MCF 10A (cell line): ENCODE measurements around the gene PDE9A. TPM values are rescaled to one million over a fixed set of nuclear protein-coding genes. Genes with fewer than 3 reads are reported as not detected.

Experiments used
- BruUV-seq: library from RNA; stranded (reverse); fragments of 400-500 nt; replicated peaks from 2 replicates; lab custom pipeline; 2021; lab: Mats Ljungman, UMichigan
- CTCF ChIA-PET: fragments of 300-600 bp; sonication (Branson Sonifier 250); formaldehyde crosslinking; extraction: SDS; loops from one replicate; lab custom pipeline; 2021; ENCODE audit warnings: antibody characterized with exemption, inconsistent platforms; lab: Yijun Ruan, JAX
- POLR2A ChIA-PET: fragments of 300-600, 350-650 bp; sonication (Branson Sonifier 250); formaldehyde crosslinking; extraction: SDS; loops from one replicate; lab custom pipeline; 2020; ENCODE audit warnings: antibody characterized with exemption, inconsistent platforms; lab: Yijun Ruan, JAX
- DNase-seq: peaks from one replicate; pipeline ENCODE4 v3.0.0-alpha.2; 2018; ENCODE audit not compliant: unreplicated experiment
- H3K27ac Mint-ChIP-seq: one replicate; pipeline ENCODE4 v1.8.0; 2022; ENCODE audit warnings: mild to moderate bottlenecking, low read depth, mixed read lengths; ENCODE audit not compliant: unreplicated experiment
- H3K27me3 Mint-ChIP-seq: one replicate; pipeline ENCODE4 v1.8.0; 2022; ENCODE audit warnings: mixed read lengths; ENCODE audit not compliant: insufficient read depth, unreplicated experiment
- H3K36me3 Mint-ChIP-seq: one replicate; pipeline ENCODE4 v1.8.0; 2022; ENCODE audit warnings: mild to moderate bottlenecking, moderate library complexity, mixed read lengths; ENCODE audit not compliant: insufficient read depth, unreplicated experiment
- H3K4me1 Mint-ChIP-seq: one replicate; pipeline ENCODE4 v1.8.0; 2022; ENCODE audit warnings: mixed read lengths; ENCODE audit not compliant: insufficient read depth, unreplicated experiment
- H3K4me3 Mint-ChIP-seq: one replicate; pipeline ENCODE4 v1.8.0; 2022; ENCODE audit warnings: mild to moderate bottlenecking, moderate library complexity, mixed read lengths; ENCODE audit not compliant: unreplicated experiment
- H3K9me3 Mint-ChIP-seq: one replicate; pipeline ENCODE4 v1.8.0; 2022; ENCODE audit warnings: mixed read lengths; ENCODE audit not compliant: unreplicated experiment
- CTCF ChIP-seq: fragments of 200-600 bp; IDR thresholded peaks from one replicate; pipeline ENCODE4 v1.8.0; 2022; ENCODE audit warnings: antibody characterized with exemption, mild to moderate bottlenecking; ENCODE audit not compliant: unreplicated experiment
- intact Hi-C: fragments of 100-400 bp; cut with micrococcal nuclease; formaldehyde crosslinking; loops from 2 replicates; pipeline ENCODE4 v1.14.1; 2022
- total RNA-seq: library from RNA; stranded (reverse); gene quantifications from 2 replicates; pipeline ENCODE4 v1.2.3, GENCODE V29; 2022

PDE9A gene
- total RNA-seq, 1 experiment from 2014 or later, result not detected

- intact Hi-C loops, result no loop called here
- Mint-ChIP-seq H3K27me3 (peaks cover 74% of the 10 kb centered on the region), H3K4me1 (no peaks in the 10 kb centered on the region), H3K36me3 (no peaks in the 10 kb centered on the region), H3K27ac (no peak overlapping the region), H3K4me3 (no peak overlapping the region), H3K9me3 (no peaks in the 10 kb centered on the region)
- no peak for TF ChIP-seq CTCF
- ChIA-PET CTCF (interaction anchor here (1.1 kb wide), 1 partner anchor 10 kb away, joined by 4 read pairs; no protein-coding TSS in a partner anchor), POLR2A (no interaction called here)
- BruUV-seq, result no TSS peak
- DNase-seq, result no peak
Observed at GRCh38 chr21:42781150-42781970, 127.9 kb downstream of the PDE9A start.

GRCh38 chr21:42781971-42782722, 128.7 kb downstream of the PDE9A start:
- Mint-ChIP-seq H3K36me3 (no peaks in the 10 kb centered on the region), H3K27ac (no peak overlapping the region), H3K4me3 (no peak overlapping the region), H3K27me3 (peaks cover 74% of the 10 kb centered on the region), H3K4me1 (no peaks in the 10 kb centered on the region), H3K9me3 (no peaks in the 10 kb centered on the region)
- TF ChIP-seq CTCF, result no peak
- POLR2A ChIA-PET, result no interaction called here
- intact Hi-C loops, result no loop called here
- no TSS peak for BruUV-seq
- CTCF ChIA-PET, result interaction anchor here (1.1 kb wide), 1 partner anchor 11 kb away, joined by 4 read pairs; no protein-coding TSS in a partner anchor
- DNase-seq, result no peak

GRCh38 chr21:42782723-42783242, 129.4 kb downstream of the PDE9A start:
- no TSS peak for BruUV-seq
- Mint-ChIP-seq H3K4me1 (no peaks in the 10 kb centered on the region), H3K27ac (no peak overlapping the region), H3K27me3 (peaks cover 68% of the 10 kb centered on the region), H3K36me3 (no peaks in the 10 kb centered on the region), H3K9me3 (no peaks in the 10 kb centered on the region), H3K4me3 (no peak overlapping the region)
- ChIA-PET CTCF (no interaction called here), POLR2A (no interaction called here)
- intact Hi-C loops, result no loop called here
- TF ChIP-seq CTCF, result no peak
- DNase-seq, result no peak

- H3K27ac Mint-ChIP-seq, result no peak overlapping the region
- peaks cover 63% of the 10 kb centered on the region for H3K27me3 Mint-ChIP-seq
- no peaks in the 10 kb centered on the region for H3K36me3 Mint-ChIP-seq
- no peak for DNase-seq
- no peak for TF ChIP-seq CTCF
- intact Hi-C loops, result no loop called here
- BruUV-seq, result no TSS peak
- no peaks in the 10 kb centered on the region for H3K9me3 Mint-ChIP-seq
- ChIA-PET CTCF (no interaction called here), POLR2A (no interaction called here)
- no peak overlapping the region for H3K4me3 Mint-ChIP-seq
- H3K4me1 Mint-ChIP-seq, result no peaks in the 10 kb centered on the region
Observed at GRCh38 chr21:42784276-42784675, 130.9 kb downstream of the PDE9A start.
